ENCODE results near the gene KCNJ16. TPM values are rescaled to one million over a fixed set of nuclear protein-coding genes. Genes with fewer than 3 reads are reported as not detected.

Gene KCNJ16
- total and polyA plus RNA-seq, 3 experiments from 2014 or later: not detected

DNA sequence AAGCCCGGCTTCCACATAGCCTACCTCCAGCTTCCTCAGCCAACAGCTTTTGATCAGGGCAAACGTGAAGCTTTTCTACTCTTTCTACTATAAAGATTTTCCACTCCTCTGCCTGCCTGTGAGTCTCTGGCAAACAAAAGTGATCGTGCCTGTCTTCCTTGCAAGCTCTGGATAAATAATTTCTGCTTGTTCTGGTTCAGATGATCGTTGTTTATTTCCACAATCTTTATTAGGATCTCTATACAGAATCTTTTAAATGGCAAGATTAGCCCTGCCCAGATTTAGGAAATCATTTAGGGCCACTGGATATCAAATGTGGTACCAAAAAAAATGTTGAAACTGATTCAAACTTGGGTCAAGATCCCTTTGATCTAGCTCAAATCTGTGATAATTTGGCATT is 20.4 kb downstream of the KCNJ16 start:
- POLR2A ChIA-PET: no interaction called here
- CTCF ChIA-PET: no interaction called here
- no peak overlapping the region for H3K27ac Mint-ChIP-seq

GRCh38 chr17:70096861-70097260 is 21.8 kb downstream of the KCNJ16 start:
- CTCF ChIA-PET: no interaction called here
- POLR2A ChIA-PET: no interaction called here

More for the DNA sequence above, 20.4 kb downstream of the KCNJ16 start:
- Mint-ChIP-seq H3K4me3 (no peak overlapping the region), H3K4me1 (no peaks in the 10 kb centered on the region), H3K36me3 (no peaks in the 10 kb centered on the region), H3K27me3 (no peaks in the 10 kb centered on the region), H3K9me3 (no peaks in the 10 kb centered on the region)
- DNase-seq: no peak
- H3K9me3 ChIP-seq (ENCODE audit: low read length): no peaks in the 10 kb centered on the region
- no peaks in the 10 kb centered on the region for H3K27me3 ChIP-seq (ENCODE audit: insufficient read depth, low read length, poor library complexity, severe bottlenecking)
- H3K4me1 ChIP-seq (ENCODE audit: insufficient read depth, low read length): no peaks in the 10 kb centered on the region
- H3K4me3 ChIP-seq (ENCODE audit: low read length): no peak overlapping the region
- H3K36me3 ChIP-seq (ENCODE audit: insufficient read depth, low read length): no peaks in the 10 kb centered on the region
- no peak overlapping the region for H3K27ac ChIP-seq (ENCODE audit: low read depth, low read length)

DNA sequence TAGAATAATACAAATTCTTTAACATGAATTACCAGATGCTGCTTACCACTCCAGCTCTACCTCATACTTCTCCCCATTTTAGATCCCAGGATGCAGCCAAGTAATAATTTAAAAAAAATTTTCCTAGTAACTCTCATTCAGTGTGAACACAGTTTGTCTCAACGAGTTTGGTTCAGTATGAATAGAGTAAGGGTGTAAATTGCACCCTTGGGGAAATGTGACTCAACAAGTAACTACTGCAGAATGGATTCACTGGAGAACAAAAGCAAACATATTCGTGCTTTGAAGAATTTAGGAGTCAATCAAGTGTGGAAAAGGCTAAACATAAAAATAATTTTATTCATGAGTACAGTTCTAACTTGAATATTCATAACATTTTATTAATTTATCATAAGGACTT is 23.0 kb downstream of the KCNJ16 start:
- no peak for DNase-seq
- H3K4me1 Mint-ChIP-seq: no peaks in the 10 kb centered on the region
- peaks cover 0 to 3% (median 0%) of the 10 kb centered on the region in 5 donors for H3K9me3 Mint-ChIP-seq
- Histone ChIP-seq H3K4me3 (ENCODE audit: low read length) (no peak overlapping the region), H3K36me3 (ENCODE audit: insufficient read depth, low read length) (no peaks in the 10 kb centered on the region), H3K27ac (ENCODE audit: low read depth, low read length) (no peak overlapping the region), H3K9me3 (ENCODE audit: low read length) (no peaks in the 10 kb centered on the region), H3K4me1 (ENCODE audit: insufficient read depth, low read length) (no peaks in the 10 kb centered on the region), H3K27me3 (ENCODE audit: insufficient read depth, low read length, poor library complexity, severe bottlenecking) (no peaks in the 10 kb centered on the region)
- no peak overlapping the region for H3K4me3 Mint-ChIP-seq
- no peaks in the 10 kb centered on the region for H3K27me3 Mint-ChIP-seq
- CTCF ChIA-PET: no interaction called here
- no peaks in the 10 kb centered on the region for H3K36me3 Mint-ChIP-seq
- no peak overlapping the region for H3K27ac Mint-ChIP-seq
- POLR2A ChIA-PET: no interaction called here

More at GRCh38 chr17:70096861-70097260, 21.8 kb downstream of the KCNJ16 start:
- no peak overlapping the region for H3K27ac ChIP-seq (ENCODE audit: low read depth, low read length)
- H3K9me3 ChIP-seq (ENCODE audit: low read length): no peaks in the 10 kb centered on the region
- Mint-ChIP-seq H3K27ac (no peak overlapping the region), H3K36me3 (no peaks in the 10 kb centered on the region), H3K4me3 (no peak overlapping the region), H3K9me3 (no peaks in the 10 kb centered on the region), H3K27me3 (no peaks in the 10 kb centered on the region), H3K4me1 (no peaks in the 10 kb centered on the region)
- H3K36me3 ChIP-seq (ENCODE audit: insufficient read depth, low read length): no peaks in the 10 kb centered on the region
- no peaks in the 10 kb centered on the region for H3K4me1 ChIP-seq (ENCODE audit: insufficient read depth, low read length)
- DNase-seq: no peak
- H3K27me3 ChIP-seq (ENCODE audit: insufficient read depth, low read length, poor library complexity, severe bottlenecking): no peaks in the 10 kb centered on the region
- no peak overlapping the region for H3K4me3 ChIP-seq (ENCODE audit: low read length)

GRCh38 chr17:70099294-70099693 is 24.3 kb downstream of the KCNJ16 start:
- Mint-ChIP-seq H3K36me3 (no peaks in the 10 kb centered on the region), H3K9me3 (peaks cover 0 to 3% (median 0%) of the 10 kb centered on the region in 5 donors), H3K4me3 (no peak overlapping the region), H3K4me1 (no peaks in the 10 kb centered on the region), H3K27me3 (no peaks in the 10 kb centered on the region), H3K27ac (no peak overlapping the region)
- Histone ChIP-seq H3K27me3 (ENCODE audit: insufficient read depth, low read length, poor library complexity, severe bottlenecking) (no peaks in the 10 kb centered on the region), H3K4me1 (ENCODE audit: insufficient read depth, low read length) (no peaks in the 10 kb centered on the region), H3K4me3 (ENCODE audit: low read length) (no peak overlapping the region), H3K9me3 (ENCODE audit: low read length) (no peaks in the 10 kb centered on the region), H3K27ac (ENCODE audit: low read depth, low read length) (no peak overlapping the region), H3K36me3 (ENCODE audit: insufficient read depth, low read length) (no peaks in the 10 kb centered on the region)
- POLR2A ChIA-PET: no interaction called here
- CTCF ChIA-PET: no interaction called here
- DNase-seq: no peak

DNA sequence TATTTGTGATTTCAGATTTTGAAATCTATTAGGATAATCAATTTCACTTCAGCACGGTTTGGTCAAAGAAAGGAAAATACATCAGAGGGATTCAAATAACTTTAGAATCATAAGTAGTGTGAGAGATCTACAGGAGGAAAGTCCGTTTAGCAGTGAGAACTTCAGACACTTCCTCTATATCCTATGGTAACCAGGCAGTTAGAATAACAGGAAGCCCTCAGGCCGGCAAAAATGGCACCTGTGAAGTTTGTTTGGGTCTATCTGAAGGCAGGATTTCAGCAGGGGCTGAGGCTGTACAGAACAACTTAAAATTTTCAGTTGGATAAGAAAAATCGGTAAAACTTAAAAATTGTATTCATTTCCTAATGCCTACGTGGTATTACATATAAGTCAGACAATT is 24.9 kb downstream of the KCNJ16 start:
- POLR2A ChIA-PET: no interaction called here
- H3K9me3 Mint-ChIP-seq: peaks cover 0 to 3% (median 0%) of the 10 kb centered on the region in 5 donors

GRCh38 chr17:70100983-70101382 is 26.0 kb downstream of the KCNJ16 start:
- Mint-ChIP-seq H3K27ac (no peak overlapping the region), H3K4me3 (no peak overlapping the region), H3K27me3 (no peaks in the 10 kb centered on the region), H3K36me3 (no peaks in the 10 kb centered on the region), H3K4me1 (no peaks in the 10 kb centered on the region), H3K9me3 (peaks cover 0 to 3% (median 0%) of the 10 kb centered on the region in 5 donors)
- Histone ChIP-seq H3K4me1 (ENCODE audit: insufficient read depth, low read length) (no peaks in the 10 kb centered on the region), H3K27ac (ENCODE audit: low read depth, low read length) (no peak overlapping the region), H3K9me3 (ENCODE audit: low read length) (no peaks in the 10 kb centered on the region), H3K27me3 (ENCODE audit: insufficient read depth, low read length, poor library complexity, severe bottlenecking) (no peaks in the 10 kb centered on the region), H3K36me3 (ENCODE audit: insufficient read depth, low read length) (no peaks in the 10 kb centered on the region), H3K4me3 (ENCODE audit: low read length) (no peak overlapping the region)
- POLR2A ChIA-PET: no interaction called here
- no peak for DNase-seq
- CTCF ChIA-PET: no interaction called here

More for the DNA sequence above, 24.9 kb downstream of the KCNJ16 start:
- no peak overlapping the region for H3K4me3 ChIP-seq (ENCODE audit: low read length)
- H3K36me3 ChIP-seq (ENCODE audit: insufficient read depth, low read length): no peaks in the 10 kb centered on the region
- no peaks in the 10 kb centered on the region for H3K27me3 Mint-ChIP-seq
- H3K36me3 Mint-ChIP-seq: no peaks in the 10 kb centered on the region
- DNase-seq: no peak
- no peaks in the 10 kb centered on the region for H3K27me3 ChIP-seq (ENCODE audit: insufficient read depth, low read length, poor library complexity, severe bottlenecking)
- H3K9me3 ChIP-seq (ENCODE audit: low read length): no peaks in the 10 kb centered on the region
- CTCF ChIA-PET: no interaction called here
- no peaks in the 10 kb centered on the region for H3K4me1 ChIP-seq (ENCODE audit: insufficient read depth, low read length)
- H3K27ac ChIP-seq (ENCODE audit: low read depth, low read length): no peak overlapping the region
- H3K4me3 Mint-ChIP-seq: no peak overlapping the region
- no peak overlapping the region for H3K27ac Mint-ChIP-seq
- no peaks in the 10 kb centered on the region for H3K4me1 Mint-ChIP-seq

DNA sequence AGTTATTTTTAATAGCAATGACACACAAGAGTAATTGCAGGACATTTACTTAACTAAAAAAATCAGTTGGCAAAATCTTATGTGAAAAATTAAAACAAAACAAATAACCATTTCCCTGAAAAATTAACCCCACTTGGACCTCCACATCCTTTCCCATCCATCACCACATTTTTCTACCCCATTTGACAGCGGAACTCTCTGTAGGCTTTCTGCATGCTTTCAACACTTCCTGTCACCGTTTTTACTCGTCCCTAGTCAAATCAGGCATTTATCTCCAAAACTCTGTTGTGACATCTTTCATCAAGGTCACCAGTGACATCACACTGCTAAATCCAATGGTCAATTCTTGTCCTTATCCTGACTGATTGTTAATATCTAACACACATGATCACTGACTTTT is 27.5 kb downstream of the KCNJ16 start:
- CTCF ChIA-PET: no interaction called here

DNA sequence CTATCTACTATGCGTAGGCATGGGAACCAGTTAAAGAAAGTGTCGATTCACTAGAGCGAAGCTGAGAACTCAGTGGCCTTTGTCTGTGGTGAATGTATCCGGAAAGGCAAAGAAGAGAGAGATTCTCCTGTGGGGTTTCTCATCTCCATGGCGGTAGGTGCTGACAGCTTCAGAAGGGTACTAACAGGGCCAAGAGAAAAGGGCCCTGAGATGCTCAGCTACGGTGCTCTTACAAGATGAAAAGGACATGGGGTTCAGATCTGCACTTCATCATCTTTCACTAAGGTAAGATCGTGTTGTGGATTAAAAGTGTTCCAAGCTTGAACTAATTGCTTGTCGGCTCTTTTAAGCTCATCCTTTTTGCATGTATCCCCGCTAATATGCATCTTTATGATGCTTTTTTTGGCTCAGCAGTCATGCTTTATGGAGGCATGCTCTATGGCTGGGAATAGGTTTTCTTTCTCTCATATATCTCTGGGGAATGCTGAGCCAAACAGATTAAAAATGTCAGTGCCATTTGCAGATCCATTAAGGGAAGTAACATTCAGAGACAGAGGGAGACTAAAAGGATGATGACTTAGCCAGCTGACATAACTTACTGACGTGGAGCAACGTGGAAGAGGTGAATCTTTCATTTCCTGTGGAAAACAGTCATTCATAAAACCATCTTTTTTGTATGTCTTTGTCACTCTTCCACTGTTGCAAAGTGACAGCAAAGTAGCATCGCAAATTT is 29.9 kb downstream of the KCNJ16 start:
- H3K27ac ChIP-seq (ENCODE audit: low read depth, low read length): no peak overlapping the region
- Mint-ChIP-seq H3K27ac (no peak overlapping the region), H3K4me3 (no peak overlapping the region), H3K27me3 (peaks cover 0 to 5% of the 10 kb centered on the region in 2 donors), H3K9me3 (peaks cover 0 to 3% (median 0%) of the 10 kb centered on the region in 5 donors), H3K4me1 (no peaks in the 10 kb centered on the region), H3K36me3 (no peaks in the 10 kb centered on the region)
- DNase-seq: no peak
- no peaks in the 10 kb centered on the region for H3K36me3 ChIP-seq (ENCODE audit: insufficient read depth, low read length)
- no peaks in the 10 kb centered on the region for H3K4me1 ChIP-seq (ENCODE audit: insufficient read depth, low read length)
- no peaks in the 10 kb centered on the region for H3K27me3 ChIP-seq (ENCODE audit: insufficient read depth, low read length, poor library complexity, severe bottlenecking)
- no peaks in the 10 kb centered on the region for H3K9me3 ChIP-seq (ENCODE audit: low read length)
- H3K4me3 ChIP-seq (ENCODE audit: low read length): no peak overlapping the region
- ChIA-PET POLR2A (no interaction called here), CTCF (no interaction called here)

More for the DNA sequence above, 27.5 kb downstream of the KCNJ16 start:
- Mint-ChIP-seq H3K27me3 (peaks cover 0 to 1% of the 10 kb centered on the region in 2 donors), H3K27ac (no peak overlapping the region), H3K36me3 (no peaks in the 10 kb centered on the region), H3K4me1 (no peaks in the 10 kb centered on the region), H3K9me3 (peaks cover 0 to 3% (median 0%) of the 10 kb centered on the region in 5 donors), H3K4me3 (no peak overlapping the region)
- Histone ChIP-seq H3K27ac (ENCODE audit: low read depth, low read length) (no peak overlapping the region), H3K36me3 (ENCODE audit: insufficient read depth, low read length) (no peaks in the 10 kb centered on the region), H3K4me1 (ENCODE audit: insufficient read depth, low read length) (no peaks in the 10 kb centered on the region), H3K27me3 (ENCODE audit: insufficient read depth, low read length, poor library complexity, severe bottlenecking) (no peaks in the 10 kb centered on the region), H3K4me3 (ENCODE audit: low read length) (no peak overlapping the region), H3K9me3 (ENCODE audit: low read length) (no peaks in the 10 kb centered on the region)
- POLR2A ChIA-PET: no interaction called here
- no peak for DNase-seq

Data from CD8-positive, alpha-beta memory T cell (primary cell).